K562 (cell line): ENCODE measurements around the gene DGAT2L6. TPM values are rescaled to one million over a fixed set of nuclear protein-coding genes. Genes with fewer than 3 reads are reported as not detected.

ENCODE experiments used
- CBX1 ChIP-seq: sonication (generic); IDR thresholded peaks from 2 replicates; pipeline ENCODE4 v1.6.1; 2016; ENCODE audit warnings: antibody characterized with exemption, low read depth, mild to moderate bottlenecking
- HES1 ChIP-seq: fragments of 450-650 bp; IDR thresholded peaks from 2 replicates; pipeline ENCODE4 v1.6.1; 2016; ENCODE audit warnings: low read depth, mild to moderate bottlenecking, moderate library complexity
- NFIC ChIP-seq: fragments of 450-650 bp; IDR thresholded peaks from 2 replicates; pipeline ENCODE4 v1.6.1; 2017; ENCODE audit warnings: mild to moderate bottlenecking, inconsistent platforms
- PHTF2 ChIP-seq: fragments of 250-450 bp; sonication (Bioruptor Pico); IDR thresholded peaks from 2 replicates; pipeline ENCODE4 v1.5.0; 2021; ENCODE audit warnings: mild to moderate bottlenecking
- RAD51 ChIP-seq: fragments of 450-650 bp; IDR thresholded peaks from 2 replicates; pipeline ENCODE4 v1.7.1; 2016; ENCODE audit warnings: low read depth, mild to moderate bottlenecking, borderline replicate concordance
- RNF219 ChIP-seq: fragments of 250-450 bp; sonication (Bioruptor Pico); IDR thresholded peaks from 2 replicates; pipeline ENCODE4 v1.5.0; 2022; ENCODE audit warnings: mild to moderate bottlenecking
- SFPQ ChIP-seq: fragments of 200-400 bp; formaldehyde crosslinking; IDR thresholded peaks from 2 replicates; pipeline ENCODE4 v1.6.1; 2017; ENCODE audit warnings: mild to moderate bottlenecking, low read depth, low read length, moderate library complexity
- SNIP1 ChIP-seq: fragments of 450-650 bp; IDR thresholded peaks from 2 replicates; pipeline ENCODE4 v1.7.1; 2017; ENCODE audit warnings: low read depth, mild to moderate bottlenecking
- TRIM24 ChIP-seq, 2 experiments: fragments of 450-650 bp; IDR thresholded peaks; 2 replicates each; pipeline ENCODE4 v1.6.1; 2016
- ZNF232 ChIP-seq: sonication (generic); formaldehyde crosslinking; IDR thresholded peaks from 2 replicates; pipeline ENCODE4 v1.8.0; 2022; ENCODE audit warnings: mild to moderate bottlenecking, missing genetic modification reagents
- ZNF707 ChIP-seq: fragments of 250-450 bp; sonication (Bioruptor Pico); conservative IDR thresholded peaks from 2 replicates; pipeline ENCODE4 v1.8.0; 2022; ENCODE audit warnings: inconsistent platforms, mild to moderate bottlenecking, moderate library complexity
- polyA plus RNA-seq, 8 experiments: library from polyadenylated mRNA; depleted of rRNA in 4 of 8; stranded (reverse) in 5 of 8; unstranded in 3 of 8; fragments of >200 nt; fragmentation: Nextera tagmentation in 2 of 8; fragmentation: Illumina TruSeq in 1 of 8; extraction: Ambion mirVana in 2 of 8; extraction: Trizol in 1 of 8; gene quantifications; 2 replicates each; pipeline versions ENCODE4 v1.2.1 to v1.2.3, GENCODE V29; 2011 to 2014; ENCODE audit warnings: inconsistent platforms in 1 of 8, missing spikeins in 1 of 8
- total RNA-seq, 7 experiments: library from RNA; depleted of rRNA in 6 of 7; stranded (reverse); fragments of >200 nt in 6 of 7; fragmentation: Illumina TruSeq in 2 of 7; extraction: Trizol in 2 of 7; gene quantifications; 2 replicates each; pipeline versions ENCODE4 v1.2.1 to v1.2.3, GENCODE V29; 2011 to 2021; ENCODE audit warnings: low replicate concordance in 1 of 7
- TF ChIP-seq, protein P1 (sequence below), 3 experiments: fragments of 200-800 bp in 1 of 3; fragments of 250-450 bp in 1 of 3; fragments of 450-650 bp in 1 of 3; sonication (Bioruptor Pico) in 1 of 3; sonication (Bioruptor generic) in 1 of 3; formaldehyde crosslinking in 1 of 3; IDR thresholded peaks; 2 replicates each; pipeline versions ENCODE4 v1.6.1 to v1.8.0; 2016 to 2022; ENCODE audit warnings: mild to moderate bottlenecking in 2 of 3, missing genetic modification characterization in 2 of 3, missing compliant biosample characterization in 1 of 3, moderate library complexity in 1 of 3
- TF ChIP-seq, protein P2 (sequence below), 2 experiments: IDR thresholded peaks; 2 replicates each; pipeline ENCODE4 v1.6.1; 2012; ENCODE audit warnings: improper control_type of control experiment in 2 of 2, low read depth in 2 of 2, low read length in 2 of 2, borderline replicate concordance in 1 of 2

The DGAT2L6 gene
- total and polyA plus RNA-seq, 9 of the 15 experiments (the other 6 are each of a cell fraction or from before 2014, with no cell fraction given) = not detected

GRCh38 chrX:70132877-70133302 is 44.4 kb upstream of the DGAT2L6 start (continued):
- TF ChIP-seq, protein P1, sequence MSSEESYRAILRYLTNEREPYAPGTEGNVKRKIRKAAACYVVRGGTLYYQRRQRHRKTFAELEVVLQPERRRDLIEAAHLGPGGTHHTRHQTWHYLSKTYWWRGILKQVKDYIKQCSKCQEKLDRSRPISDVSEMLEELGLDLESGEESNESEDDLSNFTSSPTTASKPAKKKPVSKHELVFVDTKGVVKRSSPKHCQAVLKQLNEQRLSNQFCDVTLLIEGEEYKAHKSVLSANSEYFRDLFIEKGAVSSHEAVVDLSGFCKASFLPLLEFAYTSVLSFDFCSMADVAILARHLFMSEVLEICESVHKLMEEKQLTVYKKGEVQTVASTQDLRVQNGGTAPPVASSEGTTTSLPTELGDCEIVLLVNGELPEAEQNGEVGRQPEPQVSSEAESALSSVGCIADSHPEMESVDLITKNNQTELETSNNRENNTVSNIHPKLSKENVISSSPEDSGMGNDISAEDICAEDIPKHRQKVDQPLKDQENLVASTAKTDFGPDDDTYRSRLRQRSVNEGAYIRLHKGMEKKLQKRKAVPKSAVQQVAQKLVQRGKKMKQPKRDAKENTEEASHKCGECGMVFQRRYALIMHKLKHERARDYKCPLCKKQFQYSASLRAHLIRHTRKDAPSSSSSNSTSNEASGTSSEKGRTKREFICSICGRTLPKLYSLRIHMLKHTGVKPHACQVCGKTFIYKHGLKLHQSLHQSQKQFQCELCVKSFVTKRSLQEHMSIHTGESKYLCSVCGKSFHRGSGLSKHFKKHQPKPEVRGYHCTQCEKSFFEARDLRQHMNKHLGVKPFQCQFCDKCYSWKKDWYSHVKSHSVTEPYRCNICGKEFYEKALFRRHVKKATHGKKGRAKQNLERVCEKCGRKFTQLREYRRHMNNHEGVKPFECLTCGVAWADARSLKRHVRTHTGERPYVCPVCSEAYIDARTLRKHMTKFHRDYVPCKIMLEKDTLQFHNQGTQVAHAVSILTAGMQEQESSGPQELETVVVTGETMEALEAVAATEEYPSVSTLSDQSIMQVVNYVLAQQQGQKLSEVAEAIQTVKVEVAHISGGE (CRISPR knock-in tag; IDR thresholded peaks at IDR 0.05) = peak in 2 of 3 experiments; percentile 42 to 96; a peak in 3 of 6 replicates
- TF ChIP-seq RAD51 = no peak
- no peak for TF ChIP-seq PHTF2 (CRISPR knock-in tag)
- TF ChIP-seq RNF219 = no peak
- no peak for TF ChIP-seq HES1
- no peak for TF ChIP-seq SFPQ
- TF ChIP-seq ZNF707 = no peak
- TF ChIP-seq TRIM24 (IDR thresholded peaks at IDR 0.05) = peak in 1 of 2 experiments; percentile 47; a peak in 1 of 4 replicates
- no peak for TF ChIP-seq SNIP1
- TF ChIP-seq, protein P2, sequence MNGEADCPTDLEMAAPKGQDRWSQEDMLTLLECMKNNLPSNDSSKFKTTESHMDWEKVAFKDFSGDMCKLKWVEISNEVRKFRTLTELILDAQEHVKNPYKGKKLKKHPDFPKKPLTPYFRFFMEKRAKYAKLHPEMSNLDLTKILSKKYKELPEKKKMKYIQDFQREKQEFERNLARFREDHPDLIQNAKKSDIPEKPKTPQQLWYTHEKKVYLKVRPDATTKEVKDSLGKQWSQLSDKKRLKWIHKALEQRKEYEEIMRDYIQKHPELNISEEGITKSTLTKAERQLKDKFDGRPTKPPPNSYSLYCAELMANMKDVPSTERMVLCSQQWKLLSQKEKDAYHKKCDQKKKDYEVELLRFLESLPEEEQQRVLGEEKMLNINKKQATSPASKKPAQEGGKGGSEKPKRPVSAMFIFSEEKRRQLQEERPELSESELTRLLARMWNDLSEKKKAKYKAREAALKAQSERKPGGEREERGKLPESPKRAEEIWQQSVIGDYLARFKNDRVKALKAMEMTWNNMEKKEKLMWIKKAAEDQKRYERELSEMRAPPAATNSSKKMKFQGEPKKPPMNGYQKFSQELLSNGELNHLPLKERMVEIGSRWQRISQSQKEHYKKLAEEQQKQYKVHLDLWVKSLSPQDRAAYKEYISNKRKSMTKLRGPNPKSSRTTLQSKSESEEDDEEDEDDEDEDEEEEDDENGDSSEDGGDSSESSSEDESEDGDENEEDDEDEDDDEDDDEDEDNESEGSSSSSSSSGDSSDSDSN (IDR thresholded peaks at IDR 0.05; ENCODE audit: borderline replicate concordance in 1 of 2, low read depth in 2 of 2, low read length in 2 of 2) = no peak
- TF ChIP-seq ZNF232 (CRISPR knock-in tag) = no peak
- no peak for TF ChIP-seq CBX1
- peak; percentile 79 for TF ChIP-seq NFIC
